Calu3 (cell line): ENCODE data around the gene EDC3. TPM values are rescaled to one million over a fixed set of nuclear protein-coding genes. Genes with fewer than 3 reads are reported as not detected.

Experiments used
- BruUV-seq: library from RNA; stranded (reverse); fragments of 400-500 nt; replicated peaks from 2 replicates; lab custom pipeline; 2021; lab: Mats Ljungman, UMichigan
- CTCF ChIA-PET: fragments of 300-600 bp; sonication (Branson Sonifier 250); formaldehyde crosslinking; loops from one replicate; lab custom pipeline; 2022; ENCODE audit warnings: antibody characterized with exemption; lab: Charles Lee
- DNase-seq: peaks from one replicate; pipeline ENCODE4 v3.0.0; 2022
- H3K27ac Mint-ChIP-seq: one replicate; pipeline ENCODE4 v1.8.0; 2022; ENCODE audit warnings: mixed read lengths; ENCODE audit not compliant: unreplicated experiment
- H3K27me3 Mint-ChIP-seq: one replicate; pipeline ENCODE4 v1.8.0; 2022; ENCODE audit warnings: mixed read lengths; ENCODE audit not compliant: unreplicated experiment
- H3K36me3 Mint-ChIP-seq: one replicate; pipeline ENCODE4 v1.8.0; 2022; ENCODE audit warnings: mild to moderate bottlenecking, moderate library complexity, mixed read lengths; ENCODE audit not compliant: insufficient read depth, unreplicated experiment
- H3K4me1 Mint-ChIP-seq: one replicate; pipeline ENCODE4 v1.8.0; 2022; ENCODE audit warnings: mild to moderate bottlenecking, low read depth, mixed read lengths; ENCODE audit not compliant: unreplicated experiment
- H3K4me3 Mint-ChIP-seq: one replicate; pipeline ENCODE4 v1.8.0; 2022; ENCODE audit warnings: mild to moderate bottlenecking, low read depth, moderate library complexity, mixed read lengths; ENCODE audit not compliant: unreplicated experiment
- H3K9me3 Mint-ChIP-seq: one replicate; pipeline ENCODE4 v1.8.0; 2022; ENCODE audit warnings: low read depth, mixed read lengths; ENCODE audit not compliant: unreplicated experiment
- CTCF ChIP-seq: fragments of 200-600 bp; IDR thresholded peaks from one replicate; pipeline ENCODE4 v1.8.0; 2022; ENCODE audit warnings: antibody characterized with exemption; ENCODE audit not compliant: unreplicated experiment
- intact Hi-C: fragments of 100-400 bp; cut with micrococcal nuclease; formaldehyde crosslinking; loops from one replicate; pipeline ENCODE4 v1.10.0; 2022; ENCODE audit not compliant: unreplicated experiment
- total RNA-seq: library from RNA; stranded (reverse); gene quantifications from 2 replicates; pipeline ENCODE4 v1.2.3, GENCODE V29; 2022

The EDC3 gene
- total RNA-seq, 1 experiment from 2014 or later: 70.1 TPM

- no peak overlapping the region for H3K4me3 Mint-ChIP-seq
- no peak overlapping the region for H3K27ac Mint-ChIP-seq
- H3K9me3 Mint-ChIP-seq: no peaks in the 10 kb centered on the region
- no TSS peak for BruUV-seq
- H3K36me3 Mint-ChIP-seq: peaks cover 6% of the 10 kb centered on the region
- no peak for TF ChIP-seq CTCF
- H3K27me3 Mint-ChIP-seq: no peaks in the 10 kb centered on the region
- intact Hi-C loops: no loop called here
- no peaks in the 10 kb centered on the region for H3K4me1 Mint-ChIP-seq
- CTCF ChIA-PET: no interaction called here
- no peak for DNase-seq
Measured at GRCh38 chr15:74585857-74586256, 110.0 kb downstream of the EDC3 start.

- H3K4me1 Mint-ChIP-seq: no peaks in the 10 kb centered on the region
- CTCF ChIA-PET: no interaction called here
- peaks cover 6% of the 10 kb centered on the region for H3K36me3 Mint-ChIP-seq
- H3K27ac Mint-ChIP-seq: no peak overlapping the region
- H3K27me3 Mint-ChIP-seq: no peaks in the 10 kb centered on the region
- no peak for TF ChIP-seq CTCF
- no peak for DNase-seq
- intact Hi-C loops: no loop called here
- no TSS peak for BruUV-seq
- H3K9me3 Mint-ChIP-seq: no peaks in the 10 kb centered on the region
- H3K4me3 Mint-ChIP-seq: no peak overlapping the region
Measured at GRCh38 chr15:74585191-74585590, 110.6 kb downstream of the EDC3 start.

- Mint-ChIP-seq H3K36me3 (peaks cover 6% of the 10 kb centered on the region), H3K4me1 (no peaks in the 10 kb centered on the region), H3K27ac (no peak overlapping the region), H3K27me3 (no peaks in the 10 kb centered on the region), H3K9me3 (no peaks in the 10 kb centered on the region), H3K4me3 (no peak overlapping the region)
- CTCF ChIA-PET: no interaction called here
- no TSS peak for BruUV-seq
- no peak for TF ChIP-seq CTCF
- no peak for DNase-seq
- intact Hi-C loops: no loop called here
Measured at GRCh38 chr15:74584779-74585178, 111.0 kb downstream of the EDC3 start.

GRCh38 chr15:74584204-74584603 is 111.6 kb downstream of the EDC3 start:
- H3K4me1 Mint-ChIP-seq: no peaks in the 10 kb centered on the region
- H3K36me3 Mint-ChIP-seq: peaks cover 6% of the 10 kb centered on the region
- BruUV-seq: no TSS peak
- H3K27me3 Mint-ChIP-seq: no peaks in the 10 kb centered on the region
- DNase-seq: no peak
- no peak overlapping the region for H3K27ac Mint-ChIP-seq
- TF ChIP-seq CTCF: no peak
- no peak overlapping the region for H3K4me3 Mint-ChIP-seq
- CTCF ChIA-PET: interaction anchor here (0.8 kb wide), 1 partner anchor 190 kb away, joined by 3 read pairs; no protein-coding TSS in a partner anchor
- no peaks in the 10 kb centered on the region for H3K9me3 Mint-ChIP-seq
- intact Hi-C loops: no loop called here

Other genes starting within 250 kb of the EDC3 start
- 38.5 and 43.8 TPM in 2 replicates for gene UBL7, start 234.9 kb downstream of the EDC3 start, total RNA-seq
- gene ARID3B, start 154.8 kb downstream of the EDC3 start, total RNA-seq: 10.6 and 11.2 TPM in 2 replicates
- gene CLK3, start 80.2 kb downstream of the EDC3 start, total RNA-seq: 89.2 and 93.5 TPM in 2 replicates
- 3.0 and 3.4 TPM in 2 replicates for gene CYP1A1, start 29.5 kb upstream of the EDC3 start, total RNA-seq
- gene CYP1A2, start 52.8 kb upstream of the EDC3 start, total RNA-seq: not detected in 2 replicates
- 82.6 and 85.1 TPM in 2 replicates for gene CSK, start 86.1 kb upstream of the EDC3 start, total RNA-seq
- gene LMAN1L, start 116.8 kb upstream of the EDC3 start, total RNA-seq: 0.35 and 1.1 TPM in 2 replicates
- 0.21 and 0.29 TPM in 2 replicates for gene CPLX3, start 130.6 kb upstream of the EDC3 start, total RNA-seq
- gene ULK3, start 147.1 kb upstream of the EDC3 start, total RNA-seq: 33.8 and 42.2 TPM in 2 replicates
- 114 and 115 TPM in 2 replicates for gene SCAMP2, start 177.3 kb upstream of the EDC3 start, total RNA-seq
- 63.3 and 76.1 TPM in 2 replicates for gene MPI, start 194.0 kb upstream of the EDC3 start, total RNA-seq
- gene FAM219B, start 210.8 kb upstream of the EDC3 start, total RNA-seq: 48.1 and 56.2 TPM in 2 replicates
- gene COX5A, start 242.0 kb upstream of the EDC3 start, total RNA-seq: 272 and 280 TPM in 2 replicates